Smooth muscle cell (in vitro differentiated cells): ENCODE measurements around the gene DPP6. TPM values are rescaled to one million over a fixed set of nuclear protein-coding genes. Genes with fewer than 3 reads are reported as not detected.

ENCODE experiments used
- DNase-seq: peaks from one replicate; lab custom pipeline; 2025; ENCODE audit not compliant: unreplicated experiment; lab: John Stamatoyannopoulos, UW
- H2AFZ ChIP-seq: fragments of 200-600 bp; sonication (generic); 2 replicates; pipeline ENCODE4 v1.6.0; 2016; ENCODE audit warnings: antibody characterized with exemption, low read depth, mild to moderate bottlenecking
- H3F3A ChIP-seq: fragments of 200-600 bp; sonication (generic); 2 replicates; pipeline ENCODE4 v1.6.0; 2017; ENCODE audit warnings: antibody characterized with exemption, low read depth
- H3K27ac ChIP-seq: fragments of 200-600 bp; sonication (generic); 2 replicates; pipeline ENCODE4 v1.5.1; 2016; ENCODE audit warnings: low read depth, mild to moderate bottlenecking
- H3K27me3 ChIP-seq: fragments of 200-600 bp; sonication (generic); 2 replicates; pipeline ENCODE4 v1.6.1; 2016; ENCODE audit warnings: low read depth, mild to moderate bottlenecking
- H3K36me3 ChIP-seq: fragments of 200-600 bp; sonication (generic); 2 replicates; pipeline ENCODE4 v1.5.1; 2016; ENCODE audit warnings: low read depth
- H3K4me1 ChIP-seq: fragments of 200-600 bp; sonication (generic); 2 replicates; pipeline ENCODE4 v1.5.1; 2016; ENCODE audit warnings: low read depth
- H3K4me2 ChIP-seq: fragments of 200-600 bp; sonication (generic); 2 replicates; pipeline ENCODE4 v1.6.0; 2016; ENCODE audit warnings: mild to moderate bottlenecking
- H3K4me3 ChIP-seq: fragments of 200-600 bp; sonication (generic); 2 replicates; pipeline ENCODE4 v1.5.1; 2016; ENCODE audit warnings: mild to moderate bottlenecking
- H3K79me2 ChIP-seq: fragments of 200-600 bp; sonication (generic); 2 replicates; pipeline ENCODE4 v1.6.0; 2016; ENCODE audit warnings: low read depth, mild to moderate bottlenecking
- H3K9ac ChIP-seq: fragments of 200-600 bp; sonication (generic); 2 replicates; pipeline ENCODE4 v1.6.0; 2016; ENCODE audit warnings: low read depth
- H3K9me3 ChIP-seq: fragments of 200-600 bp; sonication (generic); replicated peaks from 2 replicates; pipeline ENCODE4 v1.5.1; 2016; ENCODE audit warnings: low read depth
- H4K20me1 ChIP-seq: fragments of 200-600 bp; sonication (generic); 2 replicates; pipeline ENCODE4 v1.6.0; 2016; ENCODE audit warnings: low read depth
- WGBS: methylation state at CpG from one replicate; pipeline ENCODE4 v1.1.7; 2016; ENCODE audit warnings: low lambda C conversion rate; 5-methylcytosine and 5-hydroxymethylcytosine counted together
- polyA plus RNA-seq: library from polyadenylated mRNA; unstranded; fragments of >200 nt; fragmentation: Nextera tagmentation; extraction: Ambion mirVana; gene quantifications from 2 replicates; pipeline ENCODE4 v1.2.1, GENCODE V29; 2016
- total RNA-seq: library from RNA; depleted of rRNA; stranded (reverse); fragments of >200 nt; gene quantifications from 2 replicates; pipeline ENCODE4 v1.2.3, GENCODE V29; 2014
- TF ChIP-seq, protein P1 (sequence below): fragments of 200-600 bp; sonication (generic); IDR thresholded peaks from 2 replicates; pipeline ENCODE4 v1.5.1; 2017; ENCODE audit warnings: borderline replicate concordance, mild to moderate bottlenecking, antibody characterized with exemption; ENCODE audit not compliant: insufficient read depth, poor library complexity, severe bottlenecking

Gene DPP6
- total and polyA plus RNA-seq, 2 experiments from 2014 or later = 0.72 TPM; not detected in 1

DNA sequence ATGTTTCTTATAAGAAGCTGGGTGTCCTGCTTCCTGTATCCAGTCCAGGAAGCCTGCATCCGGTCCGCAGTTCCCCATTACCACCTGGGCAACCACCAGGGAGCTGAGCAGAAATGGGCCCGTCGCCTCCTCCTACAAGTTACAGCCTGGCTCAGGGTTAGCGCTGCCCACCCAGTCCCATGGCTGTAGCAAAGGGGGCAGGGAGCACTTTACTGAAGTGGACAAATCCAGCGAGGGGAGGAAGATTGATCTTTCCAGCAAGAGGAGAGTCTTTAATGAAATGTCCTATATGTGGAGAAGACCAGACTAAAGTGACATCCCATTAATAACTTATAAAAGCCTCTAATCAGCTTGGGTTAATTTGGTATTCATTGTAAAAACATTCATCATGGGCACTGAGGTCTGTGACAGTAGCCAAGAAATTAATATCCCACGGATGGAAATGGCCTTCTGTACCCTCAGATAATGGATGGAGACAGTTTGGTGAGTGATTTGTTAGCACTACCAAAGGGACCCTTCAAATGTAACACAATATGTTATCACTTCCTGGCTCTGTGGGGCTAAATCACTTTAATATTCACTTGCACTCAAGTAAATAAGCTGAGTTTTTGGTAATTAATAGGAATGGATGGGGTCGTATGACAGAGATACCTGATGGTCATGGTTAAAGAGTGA lies 627.3 kb downstream of the DPP6 start:
- no peak for DNase-seq
- H3K9me3 ChIP-seq = no peaks in the 10 kb centered on the region
- WGBS = 89% methylated on average over 8 of the region's 8 CpGs

GRCh38 chr7:154680894-154681659 lies 628.9 kb downstream of the DPP6 start:
- H3K27me3 ChIP-seq = no peaks in the 10 kb centered on the region
- H3K27ac ChIP-seq = no peak overlapping the region
- H3K36me3 ChIP-seq = no peaks in the 10 kb centered on the region
- no peak for DNase-seq
- H2AFZ ChIP-seq = no peak overlapping the region
- H4K20me1 ChIP-seq = no peaks in the 10 kb centered on the region
- H3K79me2 ChIP-seq = no peaks in the 10 kb centered on the region
- TF ChIP-seq, protein P1, sequence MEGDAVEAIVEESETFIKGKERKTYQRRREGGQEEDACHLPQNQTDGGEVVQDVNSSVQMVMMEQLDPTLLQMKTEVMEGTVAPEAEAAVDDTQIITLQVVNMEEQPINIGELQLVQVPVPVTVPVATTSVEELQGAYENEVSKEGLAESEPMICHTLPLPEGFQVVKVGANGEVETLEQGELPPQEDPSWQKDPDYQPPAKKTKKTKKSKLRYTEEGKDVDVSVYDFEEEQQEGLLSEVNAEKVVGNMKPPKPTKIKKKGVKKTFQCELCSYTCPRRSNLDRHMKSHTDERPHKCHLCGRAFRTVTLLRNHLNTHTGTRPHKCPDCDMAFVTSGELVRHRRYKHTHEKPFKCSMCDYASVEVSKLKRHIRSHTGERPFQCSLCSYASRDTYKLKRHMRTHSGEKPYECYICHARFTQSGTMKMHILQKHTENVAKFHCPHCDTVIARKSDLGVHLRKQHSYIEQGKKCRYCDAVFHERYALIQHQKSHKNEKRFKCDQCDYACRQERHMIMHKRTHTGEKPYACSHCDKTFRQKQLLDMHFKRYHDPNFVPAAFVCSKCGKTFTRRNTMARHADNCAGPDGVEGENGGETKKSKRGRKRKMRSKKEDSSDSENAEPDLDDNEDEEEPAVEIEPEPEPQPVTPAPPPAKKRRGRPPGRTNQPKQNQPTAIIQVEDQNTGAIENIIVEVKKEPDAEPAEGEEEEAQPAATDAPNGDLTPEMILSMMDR = no peak
- H3K4me2 ChIP-seq = no peak overlapping the region
- H3K9me3 ChIP-seq = no peaks in the 10 kb centered on the region
- WGBS = 80% methylated on average over 18 of the region's 18 CpGs
- no peak overlapping the region for H3K4me3 ChIP-seq
- no peak overlapping the region for H3K9ac ChIP-seq
- no peaks in the 10 kb centered on the region for H3K4me1 ChIP-seq
- H3F3A ChIP-seq = no peaks in the 10 kb centered on the region

More for the DNA sequence above, 627.3 kb downstream of the DPP6 start:
- no peaks in the 10 kb centered on the region for H4K20me1 ChIP-seq
- no peaks in the 10 kb centered on the region for H3K27me3 ChIP-seq
- no peak overlapping the region for H2AFZ ChIP-seq
- H3K27ac ChIP-seq = no peak overlapping the region
- H3K9ac ChIP-seq = no peak overlapping the region
- H3K4me3 ChIP-seq = no peak overlapping the region
- no peaks in the 10 kb centered on the region for H3K79me2 ChIP-seq
- H3F3A ChIP-seq = no peaks in the 10 kb centered on the region
- TF ChIP-seq, protein P1 = no peak
- no peaks in the 10 kb centered on the region for H3K36me3 ChIP-seq
- no peak overlapping the region for H3K4me2 ChIP-seq
- H3K4me1 ChIP-seq = no peaks in the 10 kb centered on the region

DNA sequence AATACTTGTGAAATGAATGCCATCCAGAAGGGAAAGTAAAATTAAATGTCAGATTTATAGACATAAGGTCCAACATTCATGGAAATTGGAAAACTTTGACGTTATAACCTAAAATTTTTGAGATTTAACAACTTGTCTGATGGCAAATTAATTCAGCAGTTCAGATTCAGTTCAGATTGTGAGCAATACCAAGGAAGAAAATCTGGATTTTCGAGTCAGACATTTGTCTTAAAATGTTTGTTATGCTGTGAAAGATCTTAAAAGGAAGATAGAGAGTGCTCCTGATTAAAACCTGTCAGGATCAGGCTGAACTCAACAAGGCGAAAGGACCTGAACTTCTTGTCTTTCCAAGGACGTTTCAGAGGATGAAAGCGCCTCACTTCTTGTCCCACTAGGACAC lies 629.8 kb downstream of the DPP6 start:
- WGBS = 77% methylated on average over 5 of the region's 5 CpGs
- Histone ChIP-seq H3K79me2 (no peaks in the 10 kb centered on the region), H3K4me3 (no peak overlapping the region), H3K27ac (no peak overlapping the region), H3K27me3 (no peaks in the 10 kb centered on the region), H3K9me3 (no peaks in the 10 kb centered on the region), H3K4me1 (no peaks in the 10 kb centered on the region), H3K4me2 (no peak overlapping the region), H4K20me1 (no peaks in the 10 kb centered on the region), H2AFZ (no peak overlapping the region), H3K36me3 (no peaks in the 10 kb centered on the region), H3K9ac (no peak overlapping the region), H3F3A (no peaks in the 10 kb centered on the region)
- no peak for DNase-seq
- TF ChIP-seq, protein P1 = no peak
